Cardiac muscle cell (in vitro differentiated cells and primary cell): ENCODE data around the gene TRIM40. TPM values are rescaled to one million over a fixed set of nuclear protein-coding genes. Genes with fewer than 3 reads are reported as not detected.

Experiments used
- DNase-seq, 2 donors: peaks; one replicate each; pipeline versions ENCODE4 v3.0.0 to v3.0.0-alpha.2; 2010 to 2017; ENCODE audit warnings: low read depth in 1 of 2, low spot score in 1 of 2
- H3K27ac ChIP-seq: fragments of 200-600 bp; sonication (generic); 2 replicates; pipeline ENCODE4 v1.5.1; 2016
- H3K27me3 ChIP-seq: fragments of 200-600 bp; sonication (generic); 2 replicates; pipeline ENCODE4 v1.6.0; 2016; ENCODE audit warnings: control low read depth
- H3K36me3 ChIP-seq: fragments of 200-600 bp; sonication (generic); 2 replicates; pipeline ENCODE4 v1.5.1; 2016; ENCODE audit warnings: control low read depth
- H3K4me1 ChIP-seq: fragments of 200-600 bp; sonication (generic); 2 replicates; pipeline ENCODE4 v1.8.1; 2017; ENCODE audit warnings: low read depth, mild to moderate bottlenecking, mixed run types
- H3K4me3 ChIP-seq: fragments of 200-600 bp; sonication (generic); 2 replicates; pipeline ENCODE4 v1.5.1; 2016; ENCODE audit warnings: mild to moderate bottlenecking
- H3K9me3 ChIP-seq: fragments of 200-600 bp; sonication (generic); 2 replicates; pipeline ENCODE4 v1.5.1; 2017; ENCODE audit warnings: low read depth, mild to moderate bottlenecking, control low read depth
- CTCF ChIP-seq: IDR thresholded peaks from 2 replicates; pipeline ENCODE4 v1.5.1; 2012; ENCODE audit warnings: low read depth, mild to moderate bottlenecking, low read length
- polyA plus RNA-seq: library from polyadenylated mRNA; unstranded; fragments of >200 nt; fragmentation: Nextera tagmentation; extraction: Ambion mirVana; gene quantifications from 2 replicates; pipeline ENCODE4 v1.2.1, GENCODE V29; 2016
- total RNA-seq: library from RNA; depleted of rRNA; stranded (reverse); fragments of >200 nt; gene quantifications from 2 replicates; pipeline ENCODE4 v1.2.3, GENCODE V29; 2016

Gene TRIM40
- total and polyA plus RNA-seq, 2 experiments from 2014 or later: not detected

GRCh38 chr6:30188541-30188940, 52.6 kb downstream of the TRIM40 start:
- DNase-seq: no peak
- H3K27me3 ChIP-seq: no peaks in the 10 kb centered on the region
- TF ChIP-seq CTCF: no peak
- H3K9me3 ChIP-seq: no peaks in the 10 kb centered on the region
- no peaks in the 10 kb centered on the region for H3K4me1 ChIP-seq
- H3K4me3 ChIP-seq: no peak overlapping the region
- no peak overlapping the region for H3K27ac ChIP-seq
- H3K36me3 ChIP-seq: peaks cover 14% of the 10 kb centered on the region

DNA sequence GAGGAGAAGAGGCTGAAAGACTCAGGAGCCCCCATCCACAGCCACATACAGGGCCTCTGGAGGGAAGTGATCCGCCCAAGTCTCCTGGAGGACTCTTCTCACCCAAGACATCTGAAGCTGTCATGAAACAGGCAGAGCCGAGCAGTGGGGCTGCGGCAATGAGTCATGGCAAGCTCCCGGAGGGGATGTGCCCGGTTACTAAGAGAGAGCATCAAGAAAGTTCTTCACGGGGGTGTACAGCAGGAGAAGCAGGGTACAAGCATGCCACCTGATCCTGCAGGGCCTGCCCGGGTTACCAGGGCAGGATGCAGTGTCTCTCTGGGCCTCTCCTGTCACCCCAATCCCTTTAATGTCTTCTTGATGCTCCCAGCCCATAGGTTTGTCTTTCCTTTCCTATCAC, 56.1 kb downstream of the TRIM40 start:
- no peak for DNase-seq
- Histone ChIP-seq H3K9me3 (no peaks in the 10 kb centered on the region), H3K27ac (no peak overlapping the region), H3K4me1 (no peaks in the 10 kb centered on the region), H3K27me3 (no peaks in the 10 kb centered on the region), H3K36me3 (peaks cover 8% of the 10 kb centered on the region), H3K4me3 (no peak overlapping the region)
- no peak for TF ChIP-seq CTCF

DNA sequence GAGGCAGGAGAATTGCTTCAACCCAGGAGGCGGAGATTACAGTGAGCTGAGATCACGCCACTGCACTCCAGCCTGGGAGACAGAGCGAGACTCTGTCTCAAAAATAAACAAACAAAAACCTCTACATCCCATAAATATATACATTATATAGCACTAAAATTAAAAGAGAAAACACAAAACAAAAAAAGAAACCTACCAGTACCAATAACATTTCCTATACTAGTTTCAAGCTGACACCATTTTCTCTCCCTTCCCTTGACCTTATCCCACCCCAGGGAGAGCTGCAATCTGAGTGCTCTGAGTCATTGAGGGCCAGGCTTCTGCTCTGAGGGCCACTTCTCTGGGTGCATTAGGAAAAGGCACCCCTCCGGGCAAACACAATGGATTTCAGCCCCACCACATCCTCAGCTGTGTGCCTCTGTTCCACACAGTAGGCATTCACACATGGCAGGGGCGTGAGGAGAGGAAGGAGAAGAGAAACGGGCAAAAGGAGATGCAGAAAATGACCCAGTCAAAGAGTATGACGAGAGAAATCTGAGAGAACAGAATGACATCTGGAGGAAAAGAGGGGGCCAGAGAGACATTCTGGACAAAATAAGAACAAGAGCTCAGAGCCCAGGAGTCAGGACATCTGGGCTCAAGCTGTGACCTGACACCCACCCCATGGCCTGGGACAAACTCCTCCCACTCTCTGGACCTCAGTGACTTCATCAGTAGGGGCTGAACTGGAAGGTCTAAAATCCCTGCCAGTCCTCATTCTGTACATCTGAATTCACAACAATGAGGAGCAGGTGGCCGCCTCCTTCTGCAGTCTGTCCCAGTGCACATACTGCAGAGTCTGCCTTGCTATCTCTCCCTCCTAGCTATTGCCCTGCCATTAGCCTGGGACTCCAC, 59.1 kb downstream of the TRIM40 start:
- TF ChIP-seq CTCF: no peak
- no peak for DNase-seq
- Histone ChIP-seq H3K4me3 (no peak overlapping the region), H3K36me3 (no peaks in the 10 kb centered on the region), H3K9me3 (no peaks in the 10 kb centered on the region), H3K27ac (no peak overlapping the region), H3K4me1 (no peaks in the 10 kb centered on the region), H3K27me3 (no peaks in the 10 kb centered on the region)

DNA sequence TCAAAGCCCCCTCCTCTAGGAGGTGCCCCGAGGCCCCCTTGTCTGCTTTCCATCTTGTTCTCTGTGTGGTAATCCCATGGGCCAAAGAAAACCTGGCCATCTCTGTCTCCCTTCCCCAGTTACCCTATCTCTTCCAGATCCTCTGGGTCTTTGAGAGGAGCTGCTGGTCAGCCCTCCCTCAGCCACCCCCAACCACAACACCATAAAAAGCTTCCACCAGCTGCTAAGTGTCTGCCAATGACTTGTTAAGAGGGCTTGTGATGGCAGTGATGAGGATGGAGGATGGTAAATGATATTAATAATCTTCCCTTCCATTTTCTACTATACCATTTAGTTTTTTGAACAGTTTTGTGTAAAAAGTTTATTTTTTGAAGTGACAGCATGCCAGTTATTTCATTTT, 60.0 kb downstream of the TRIM40 start:
- Histone ChIP-seq H3K4me3 (no peak overlapping the region), H3K36me3 (peaks cover 4% of the 10 kb centered on the region), H3K27ac (no peak overlapping the region), H3K9me3 (no peaks in the 10 kb centered on the region), H3K27me3 (no peaks in the 10 kb centered on the region), H3K4me1 (no peaks in the 10 kb centered on the region)
- TF ChIP-seq CTCF: no peak
- DNase-seq: no peak

GRCh38 chr6:30196376-30196775, 60.4 kb downstream of the TRIM40 start:
- no peak overlapping the region for H3K4me3 ChIP-seq
- no peak for TF ChIP-seq CTCF
- H3K27me3 ChIP-seq: no peaks in the 10 kb centered on the region
- no peak for DNase-seq
- H3K27ac ChIP-seq: no peak overlapping the region
- no peaks in the 10 kb centered on the region for H3K9me3 ChIP-seq
- peaks cover 4% of the 10 kb centered on the region for H3K36me3 ChIP-seq
- no peaks in the 10 kb centered on the region for H3K4me1 ChIP-seq

Other genes starting within 250 kb of the TRIM40 start
- gene HLA-A, start 193.6 kb upstream of the TRIM40 start, total RNA-seq: 164 and 177 TPM in 2 replicates
- gene HLA-A, start 193.6 kb upstream of the TRIM40 start, polyA plus RNA-seq: 119 TPM in 2 replicates
- 22.0 and 22.4 TPM in 2 replicates for gene POLR1H, start 74.9 kb upstream of the TRIM40 start, total RNA-seq
- 26.8 and 55.1 TPM in 2 replicates for gene POLR1H, start 74.9 kb upstream of the TRIM40 start, polyA plus RNA-seq
- gene PPP1R11, start 68.9 kb upstream of the TRIM40 start, total RNA-seq: 30.0 and 38.3 TPM in 2 replicates
- 47.7 and 63.7 TPM in 2 replicates for gene PPP1R11, start 68.9 kb upstream of the TRIM40 start, polyA plus RNA-seq
- not detected in 2 replicates for gene RNF39, start 60.4 kb upstream of the TRIM40 start, total RNA-seq
- 0.46 and 0.90 TPM in 2 replicates for gene RNF39, start 60.4 kb upstream of the TRIM40 start, polyA plus RNA-seq
- not detected in 2 replicates for gene TRIM31, start 23.1 kb upstream of the TRIM40 start, total RNA-seq
- not detected in 2 replicates for gene TRIM31, start 23.1 kb upstream of the TRIM40 start, polyA plus RNA-seq
- not detected in 2 replicates for gene TRIM10, start 25.1 kb downstream of the TRIM40 start, total RNA-seq
- not detected in 2 replicates for gene TRIM10, start 25.1 kb downstream of the TRIM40 start, polyA plus RNA-seq
- not detected in 2 replicates for gene TRIM15, start 27.4 kb downstream of the TRIM40 start, total RNA-seq
- gene TRIM15, start 27.4 kb downstream of the TRIM40 start, polyA plus RNA-seq: not detected in 2 replicates
- gene TRIM26, start 77.3 kb downstream of the TRIM40 start, total RNA-seq: 17.2 and 24.4 TPM in 2 replicates
- gene TRIM26, start 77.3 kb downstream of the TRIM40 start, polyA plus RNA-seq: 18.0 and 18.8 TPM in 2 replicates
- 13.9 and 16.1 TPM in 2 replicates for gene TRIM39, start 190.8 kb downstream of the TRIM40 start, total RNA-seq
- gene TRIM39, start 190.8 kb downstream of the TRIM40 start, polyA plus RNA-seq: 15.4 and 19.4 TPM in 2 replicates
- gene RPP21, start 209.0 kb downstream of the TRIM40 start, total RNA-seq: 47.4 and 84.5 TPM in 2 replicates
- 62.6 and 65.5 TPM in 2 replicates for gene RPP21, start 209.0 kb downstream of the TRIM40 start, polyA plus RNA-seq